Suprapubic skin (tissue), 3 donors: ENCODE data around the gene STXBP4.

Source experiments
- EP300 ChIP-seq: sonication (generic); formaldehyde crosslinking; IDR thresholded peaks from one replicate; pipeline ENCODE4 v1.6.1; 2017; ENCODE audit warnings: antibody characterized with exemption
- POLR2A ChIP-seq, 2 donors: fragments of 450-650 bp; IDR thresholded peaks; one replicate each; pipeline ENCODE4 v1.6.1; 2017; ENCODE audit warnings: antibody characterized with exemption in 2 of 2, mild to moderate bottlenecking in 2 of 2, moderate library complexity in 2 of 2
- TF ChIP-seq, protein P1 (sequence below), 2 donors: fragments of 200-600 bp in 1 of 2; fragments of 450-650 bp in 1 of 2; sonication (generic) in 1 of 2; IDR thresholded peaks; one replicate each; pipeline ENCODE4 v1.5.1; 2016 to 2019; ENCODE audit warnings: antibody characterized with exemption in 2 of 2, mild to moderate bottlenecking in 1 of 2, moderate library complexity in 1 of 2

DNA sequence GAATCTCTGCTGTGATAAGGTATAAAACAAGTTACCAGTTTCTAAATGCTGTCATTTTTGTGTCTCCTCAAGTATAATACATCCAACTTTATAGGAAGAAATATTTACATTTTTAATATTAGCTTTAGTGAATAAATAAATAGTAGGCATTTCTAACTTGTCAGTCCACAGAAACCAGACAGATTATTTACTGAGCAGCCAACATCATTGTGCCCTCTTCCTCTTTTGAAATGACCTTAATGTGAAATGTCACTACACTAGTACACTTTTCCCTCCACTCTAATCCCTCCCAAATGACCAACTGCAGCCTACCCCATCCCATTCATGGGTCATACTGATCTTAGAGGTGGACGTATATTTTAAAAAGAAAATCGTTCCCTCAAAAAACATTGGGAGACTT is 9.2 kb downstream of the STXBP4 start:
- TF ChIP-seq, protein P1, sequence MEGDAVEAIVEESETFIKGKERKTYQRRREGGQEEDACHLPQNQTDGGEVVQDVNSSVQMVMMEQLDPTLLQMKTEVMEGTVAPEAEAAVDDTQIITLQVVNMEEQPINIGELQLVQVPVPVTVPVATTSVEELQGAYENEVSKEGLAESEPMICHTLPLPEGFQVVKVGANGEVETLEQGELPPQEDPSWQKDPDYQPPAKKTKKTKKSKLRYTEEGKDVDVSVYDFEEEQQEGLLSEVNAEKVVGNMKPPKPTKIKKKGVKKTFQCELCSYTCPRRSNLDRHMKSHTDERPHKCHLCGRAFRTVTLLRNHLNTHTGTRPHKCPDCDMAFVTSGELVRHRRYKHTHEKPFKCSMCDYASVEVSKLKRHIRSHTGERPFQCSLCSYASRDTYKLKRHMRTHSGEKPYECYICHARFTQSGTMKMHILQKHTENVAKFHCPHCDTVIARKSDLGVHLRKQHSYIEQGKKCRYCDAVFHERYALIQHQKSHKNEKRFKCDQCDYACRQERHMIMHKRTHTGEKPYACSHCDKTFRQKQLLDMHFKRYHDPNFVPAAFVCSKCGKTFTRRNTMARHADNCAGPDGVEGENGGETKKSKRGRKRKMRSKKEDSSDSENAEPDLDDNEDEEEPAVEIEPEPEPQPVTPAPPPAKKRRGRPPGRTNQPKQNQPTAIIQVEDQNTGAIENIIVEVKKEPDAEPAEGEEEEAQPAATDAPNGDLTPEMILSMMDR (IDR thresholded peaks at IDR 0.05): no peak
- no peak for TF ChIP-seq POLR2A (IDR thresholded peaks at IDR 0.05)
- TF ChIP-seq EP300: no peak
